Neuron (in vitro differentiated cells): Measurements from ENCODE around the gene UST.
"Not testable (repeated sequence)": the region's sequence is repeated elsewhere in the genome, so short reads cannot be mapped to it uniquely, and the experiment has no call there.

Experiments
- H2AFZ ChIP-seq: one replicate; pipeline ENCODE4 v1.6.1; 2013; ENCODE audit warnings: low read depth, mild to moderate bottlenecking, inconsistent platforms, low read length, moderate library complexity
- H3K27me3 ChIP-seq: one replicate; pipeline ENCODE4 v1.6.1; 2013; ENCODE audit warnings: low read length; ENCODE audit not compliant: insufficient read depth
- H3K36me3 ChIP-seq: one replicate; pipeline ENCODE4 v1.6.1; 2013; ENCODE audit warnings: low read length; ENCODE audit not compliant: insufficient read depth
- H3K4me1 ChIP-seq: one replicate; pipeline ENCODE4 v1.6.1; 2013; ENCODE audit warnings: low read length; ENCODE audit not compliant: insufficient read depth
- H3K4me3 ChIP-seq: 2 replicates; pipeline ENCODE4 v1.5.1; 2013; ENCODE audit warnings: mild to moderate bottlenecking, low read length, moderate library complexity
- H3K9me3 ChIP-seq: one replicate; pipeline ENCODE4 v1.6.1; 2013; ENCODE audit warnings: low read length

The UST gene

DNA sequence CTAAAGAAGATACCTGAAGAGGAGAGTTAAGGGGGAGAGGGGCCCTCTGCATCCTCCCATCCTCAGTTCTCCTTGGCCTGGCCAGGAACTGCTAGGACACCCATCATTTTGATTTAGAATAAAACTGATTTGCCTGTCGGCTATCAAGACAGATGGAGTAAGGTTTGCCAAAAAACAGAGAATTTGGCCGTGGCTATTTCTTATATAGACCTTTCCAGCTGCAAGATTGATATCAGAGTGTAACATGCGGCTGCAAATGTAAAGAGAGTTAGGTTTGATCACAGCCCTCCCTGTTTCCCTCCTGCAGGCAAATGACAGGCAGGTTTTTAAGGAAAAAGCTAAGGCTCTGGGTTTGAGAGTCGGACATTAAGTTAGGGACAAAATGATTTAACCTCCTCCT, 344.1 kb downstream of the UST start:
- no peaks in the 10 kb centered on the region for H3K27me3 ChIP-seq
- no peaks in the 10 kb centered on the region for H3K4me1 ChIP-seq
- H2AFZ ChIP-seq, result no peak overlapping the region
- H3K9me3 ChIP-seq, result no peaks in the 10 kb centered on the region
- H3K4me3 ChIP-seq, result no peak overlapping the region
- H3K36me3 ChIP-seq, result no peaks in the 10 kb centered on the region

DNA sequence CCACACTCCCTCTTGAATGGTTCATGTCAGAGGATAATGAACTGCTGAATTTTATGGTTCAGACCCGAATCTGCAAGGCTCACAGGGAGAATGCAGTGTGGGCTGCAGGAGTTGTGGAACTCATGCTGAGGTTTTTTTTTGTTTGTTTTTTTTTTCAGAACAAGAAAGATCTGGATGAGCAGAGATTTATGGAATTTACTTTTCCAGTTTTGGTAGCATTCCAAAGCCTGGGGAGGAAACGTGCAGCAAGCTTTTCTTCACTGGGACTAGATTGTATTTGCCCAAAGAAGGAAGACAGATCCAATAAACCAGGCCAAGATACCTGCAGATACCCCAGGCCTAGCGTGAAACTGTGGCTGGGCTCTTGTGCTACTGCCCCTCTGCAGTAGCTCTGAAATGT, 346.8 kb downstream of the UST start:
- Histone ChIP-seq H3K4me1 (no peaks in the 10 kb centered on the region), H3K9me3 (no peaks in the 10 kb centered on the region), H2AFZ (no peak overlapping the region), H3K36me3 (no peaks in the 10 kb centered on the region), H3K27me3 (no peaks in the 10 kb centered on the region), H3K4me3 (no peak overlapping the region)

DNA sequence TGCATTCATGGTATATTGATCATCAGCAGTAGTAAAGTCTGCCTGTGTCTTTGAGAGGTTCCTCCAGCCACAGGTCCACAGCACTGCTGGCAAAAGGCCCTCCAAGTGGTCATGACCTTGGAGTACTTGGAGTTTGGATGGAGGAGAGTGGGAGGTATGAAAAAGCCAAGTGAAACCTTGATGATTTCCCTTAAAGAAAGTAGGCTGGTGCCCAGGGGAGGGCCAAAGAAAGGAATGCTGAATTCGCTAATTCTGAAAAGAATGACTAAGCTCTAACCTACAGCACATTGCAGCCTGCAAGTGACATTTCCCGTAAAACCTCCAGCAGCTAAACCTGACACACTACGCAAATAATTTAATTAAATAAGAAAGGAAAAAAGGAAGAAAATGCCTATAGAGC, 347.3 kb downstream of the UST start:
- Histone ChIP-seq H2AFZ (no peak overlapping the region), H3K36me3 (no peaks in the 10 kb centered on the region), H3K9me3 (no peaks in the 10 kb centered on the region), H3K4me1 (no peaks in the 10 kb centered on the region), H3K27me3 (no peaks in the 10 kb centered on the region), H3K4me3 (no peak overlapping the region)

DNA sequence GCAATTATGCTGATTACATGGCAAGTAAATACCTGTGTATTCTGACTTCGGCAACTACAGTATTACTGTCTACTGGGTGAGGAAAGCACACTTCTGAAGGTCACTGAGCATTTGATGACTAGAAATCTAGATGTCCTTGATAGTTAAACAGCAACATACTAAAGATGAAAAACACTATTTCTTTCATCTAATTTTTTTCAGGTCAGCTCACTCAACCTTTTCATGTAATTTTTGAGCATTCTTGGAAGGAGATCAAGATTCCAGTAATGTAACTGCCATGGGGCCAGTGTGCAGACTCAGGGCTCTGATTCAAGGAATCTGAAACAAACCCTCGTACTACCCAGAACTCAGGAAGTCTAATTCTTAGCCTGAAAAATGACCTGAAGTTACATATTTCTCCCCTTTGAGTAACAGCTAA, 348.1 kb downstream of the UST start:
- no peaks in the 10 kb centered on the region for H3K9me3 ChIP-seq
- H3K4me3 ChIP-seq, result no peak overlapping the region
- no peaks in the 10 kb centered on the region for H3K27me3 ChIP-seq
- no peaks in the 10 kb centered on the region for H3K4me1 ChIP-seq
- no peaks in the 10 kb centered on the region for H3K36me3 ChIP-seq
- no peak overlapping the region for H2AFZ ChIP-seq

DNA sequence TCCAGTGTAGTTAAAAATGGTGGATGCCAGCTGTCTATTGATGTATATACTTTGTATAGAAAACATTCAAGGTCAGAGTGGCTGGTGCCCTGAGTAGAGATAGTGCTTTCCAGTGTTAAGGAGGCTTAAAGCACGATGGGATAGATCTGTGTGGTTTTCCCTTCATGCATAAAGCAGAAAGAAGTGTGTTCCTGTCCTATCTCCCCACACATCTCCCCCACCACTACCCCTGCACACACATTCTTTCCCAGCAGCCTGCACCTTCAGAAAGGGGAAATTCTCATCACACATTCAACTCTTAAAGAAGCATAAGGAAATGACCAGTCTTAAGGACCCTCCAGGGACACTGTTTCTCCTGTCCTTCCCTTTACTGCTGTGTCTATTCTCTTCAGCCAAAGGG, 349.0 kb downstream of the UST start:
- no peak overlapping the region for H3K4me3 ChIP-seq
- H3K36me3 ChIP-seq, result no peaks in the 10 kb centered on the region
- no peak overlapping the region for H2AFZ ChIP-seq
- no peaks in the 10 kb centered on the region for H3K9me3 ChIP-seq
- no peaks in the 10 kb centered on the region for H3K27me3 ChIP-seq
- H3K4me1 ChIP-seq, result no peaks in the 10 kb centered on the region

DNA sequence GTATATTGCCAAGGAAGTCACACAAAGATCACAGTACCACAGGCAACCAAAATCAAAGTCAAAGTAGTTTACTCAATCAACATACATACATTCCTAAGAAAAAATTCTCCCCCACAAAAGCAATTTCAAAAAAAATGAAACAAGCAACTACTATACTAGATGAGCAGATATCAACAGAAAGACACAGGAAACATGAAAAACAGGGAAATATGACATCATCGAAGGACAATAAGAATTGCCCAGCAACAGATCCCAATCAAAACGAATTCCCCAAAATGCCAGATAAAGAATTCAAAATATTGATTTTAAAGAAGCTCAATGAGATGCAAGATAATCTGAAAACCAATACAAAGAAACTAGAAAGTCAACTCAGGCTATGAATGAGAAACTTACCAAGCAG, 351.0 kb downstream of the UST start:
- Histone ChIP-seq H3K4me3 (no peak overlapping the region), H3K27me3 (no peaks in the 10 kb centered on the region), H2AFZ (no peak overlapping the region), H3K36me3 (no peaks in the 10 kb centered on the region), H3K4me1 (no peaks in the 10 kb centered on the region), H3K9me3 (no peaks in the 10 kb centered on the region)

DNA sequence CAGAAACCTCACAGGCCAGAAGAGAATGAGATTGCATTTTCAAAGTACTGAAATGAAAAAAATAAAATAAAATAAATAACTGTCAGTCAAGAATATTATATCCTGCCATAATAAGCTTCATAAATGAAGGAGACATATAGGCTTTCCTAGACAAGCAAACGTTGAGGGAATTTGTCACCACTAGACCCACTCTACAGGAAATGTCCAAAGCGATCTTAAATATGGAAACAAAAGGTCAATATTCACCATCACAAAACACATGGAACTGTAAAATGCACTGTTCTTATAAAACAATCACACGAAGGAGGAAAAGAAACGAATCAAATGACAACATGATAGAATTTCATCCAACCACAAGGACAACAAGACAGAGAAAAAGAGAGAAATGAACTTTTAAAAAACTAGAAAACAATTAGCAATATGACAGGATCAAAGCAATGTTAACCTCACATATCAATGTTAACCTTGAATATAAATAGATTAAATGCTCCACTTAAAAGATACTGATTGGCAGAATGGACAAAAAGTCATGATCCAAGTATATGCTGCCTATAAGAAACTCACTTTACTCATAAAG, 352.0 kb downstream of the UST start:
- H3K9me3 ChIP-seq, result no peaks in the 10 kb centered on the region
- no peak overlapping the region for H2AFZ ChIP-seq
- H3K36me3 ChIP-seq, result no peaks in the 10 kb centered on the region
- H3K4me3 ChIP-seq, result no peak overlapping the region
- no peaks in the 10 kb centered on the region for H3K27me3 ChIP-seq
- no peaks in the 10 kb centered on the region for H3K4me1 ChIP-seq

DNA sequence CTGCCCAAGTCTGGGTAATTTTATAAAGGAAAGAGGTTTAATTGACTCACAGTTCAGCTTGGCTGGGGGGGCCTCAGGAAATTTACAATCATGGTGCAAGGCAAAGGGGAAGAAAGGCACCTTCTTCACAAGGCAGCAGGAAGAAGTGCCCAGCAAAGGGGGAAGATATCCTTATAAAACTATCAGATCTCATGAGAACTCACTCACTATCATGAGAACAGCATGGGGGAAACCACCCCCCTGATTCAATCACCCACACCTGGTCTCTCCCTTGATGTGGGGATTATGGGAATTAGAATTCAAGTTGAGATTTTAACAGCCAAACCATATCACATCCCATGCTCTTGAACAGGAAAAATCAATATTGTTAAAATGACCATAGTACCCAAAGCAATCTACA, 355.5 kb downstream of the UST start:
- H3K4me3 ChIP-seq, result no peak overlapping the region
- no peaks in the 10 kb centered on the region for H3K27me3 ChIP-seq
- no peak overlapping the region for H2AFZ ChIP-seq
- no peaks in the 10 kb centered on the region for H3K36me3 ChIP-seq
- H3K4me1 ChIP-seq, result no peaks in the 10 kb centered on the region
- no peaks in the 10 kb centered on the region for H3K9me3 ChIP-seq

DNA sequence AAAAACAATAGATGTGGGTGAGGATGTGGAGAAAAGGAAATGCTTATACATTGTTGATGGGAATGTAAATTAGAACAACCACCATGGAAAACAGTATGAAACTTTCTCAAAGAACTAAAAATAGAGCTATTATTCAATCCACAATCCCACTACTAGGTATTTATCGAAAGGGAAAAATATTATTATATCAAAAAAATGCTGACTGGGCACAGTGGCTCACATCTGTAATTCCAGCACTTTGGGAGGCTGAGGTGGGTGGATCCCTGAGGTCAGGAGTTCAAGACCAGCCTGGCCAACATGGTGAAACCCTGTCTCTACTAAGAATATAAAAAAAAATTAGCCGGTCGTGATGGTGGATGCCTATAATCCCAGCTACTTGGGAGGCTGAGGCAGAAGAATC, 357.1 kb downstream of the UST start:
- H3K27me3 ChIP-seq, result not testable (repeated sequence)

DNA sequence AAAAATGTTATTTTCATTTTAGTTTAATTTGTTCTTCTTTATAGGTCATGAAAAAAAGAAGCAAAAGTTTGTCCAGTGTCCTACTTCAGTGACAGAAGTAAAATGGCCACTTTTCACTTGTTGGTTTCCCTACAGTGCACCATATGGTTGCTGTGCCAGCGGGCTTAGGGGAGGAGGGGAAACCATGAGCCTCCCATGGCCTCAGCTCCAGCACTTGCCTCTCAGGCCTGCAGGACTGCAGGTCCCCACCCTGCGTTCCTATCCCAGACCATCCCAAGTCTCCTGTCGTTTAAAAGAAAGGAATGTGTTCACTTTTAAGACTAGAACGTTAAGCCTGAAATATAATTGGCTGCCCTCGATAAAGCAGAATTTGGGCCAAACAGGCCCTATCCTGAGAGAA, 360.7 kb downstream of the UST start:
- no peaks in the 10 kb centered on the region for H3K9me3 ChIP-seq
- peak overlapping the region; percentile 66 for H2AFZ ChIP-seq
- peaks cover 10% of the 10 kb centered on the region for H3K4me1 ChIP-seq
- H3K36me3 ChIP-seq, result no peaks in the 10 kb centered on the region
- H3K27me3 ChIP-seq, result no peaks in the 10 kb centered on the region
- H3K4me3 ChIP-seq, result no peak overlapping the region

More for the DNA sequence above, 357.1 kb downstream of the UST start:
- not testable (repeated sequence) for H3K4me1 ChIP-seq, H2AFZ ChIP-seq, H3K4me3 ChIP-seq, H3K9me3 ChIP-seq, H3K36me3 ChIP-seq

DNA sequence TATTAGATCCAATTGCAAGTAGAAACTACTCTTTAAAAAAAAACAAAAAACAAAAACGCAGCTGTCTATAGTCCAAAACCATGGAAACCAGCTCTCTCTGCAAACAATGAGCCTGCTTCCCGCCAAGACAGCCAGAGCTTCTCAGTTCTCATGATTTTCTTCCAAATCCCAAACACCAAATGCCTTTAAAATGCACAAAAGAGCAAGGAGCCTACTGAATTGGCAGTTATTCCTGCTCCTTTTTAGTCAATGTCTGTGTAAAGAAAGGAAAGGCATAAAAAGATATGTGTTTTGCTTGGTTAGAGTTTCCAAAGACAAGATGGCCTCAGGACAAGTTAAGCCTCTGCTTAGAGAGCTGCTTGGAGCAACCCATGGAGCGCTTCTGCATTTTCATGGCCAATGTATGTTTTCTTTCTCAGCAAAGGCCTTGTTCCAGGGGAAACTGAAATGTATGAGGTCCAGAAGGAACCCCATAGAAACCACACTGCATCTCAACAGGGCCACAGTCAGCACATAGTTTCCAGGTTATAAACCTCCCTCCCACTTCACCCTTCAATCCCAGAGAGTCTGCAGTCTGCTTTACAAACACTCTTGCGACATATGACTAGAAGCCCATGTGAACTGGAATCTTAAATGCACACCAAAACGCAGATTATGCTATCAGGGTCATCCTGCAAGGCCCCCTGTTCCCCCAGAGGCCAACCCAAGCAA, 361.4 kb downstream of the UST start:
- H3K4me1 ChIP-seq, result peaks cover 10% of the 10 kb centered on the region
- no peaks in the 10 kb centered on the region for H3K27me3 ChIP-seq
- peak overlapping the region; percentile 66 for H2AFZ ChIP-seq
- H3K9me3 ChIP-seq, result peaks cover 3% of the 10 kb centered on the region
- H3K36me3 ChIP-seq, result no peaks in the 10 kb centered on the region
- no peak overlapping the region for H3K4me3 ChIP-seq

DNA sequence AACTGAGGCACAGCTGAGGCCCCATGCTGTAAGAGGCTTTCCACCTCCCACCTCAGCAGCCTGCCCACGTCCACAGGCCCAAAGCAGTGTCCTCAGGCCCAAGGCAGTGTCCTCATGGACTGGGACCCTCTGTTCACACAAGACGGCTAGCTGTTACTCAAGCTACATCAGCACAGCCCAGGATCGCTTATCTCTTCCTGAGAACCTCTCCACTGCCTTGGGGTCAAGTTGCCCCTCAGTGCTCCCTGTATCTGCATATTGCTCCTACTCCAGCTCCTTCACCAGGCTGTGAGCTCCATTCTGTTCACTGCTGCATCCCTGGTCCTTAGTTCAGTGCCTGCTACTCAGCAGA, 361.9 kb downstream of the UST start:
- peaks cover 3% of the 10 kb centered on the region for H3K9me3 ChIP-seq
- H3K36me3 ChIP-seq, result no peaks in the 10 kb centered on the region
- H3K27me3 ChIP-seq, result no peaks in the 10 kb centered on the region
- no peak overlapping the region for H3K4me3 ChIP-seq
- H3K4me1 ChIP-seq, result peaks cover 10% of the 10 kb centered on the region
- peak overlapping the region; percentile 66 for H2AFZ ChIP-seq

DNA sequence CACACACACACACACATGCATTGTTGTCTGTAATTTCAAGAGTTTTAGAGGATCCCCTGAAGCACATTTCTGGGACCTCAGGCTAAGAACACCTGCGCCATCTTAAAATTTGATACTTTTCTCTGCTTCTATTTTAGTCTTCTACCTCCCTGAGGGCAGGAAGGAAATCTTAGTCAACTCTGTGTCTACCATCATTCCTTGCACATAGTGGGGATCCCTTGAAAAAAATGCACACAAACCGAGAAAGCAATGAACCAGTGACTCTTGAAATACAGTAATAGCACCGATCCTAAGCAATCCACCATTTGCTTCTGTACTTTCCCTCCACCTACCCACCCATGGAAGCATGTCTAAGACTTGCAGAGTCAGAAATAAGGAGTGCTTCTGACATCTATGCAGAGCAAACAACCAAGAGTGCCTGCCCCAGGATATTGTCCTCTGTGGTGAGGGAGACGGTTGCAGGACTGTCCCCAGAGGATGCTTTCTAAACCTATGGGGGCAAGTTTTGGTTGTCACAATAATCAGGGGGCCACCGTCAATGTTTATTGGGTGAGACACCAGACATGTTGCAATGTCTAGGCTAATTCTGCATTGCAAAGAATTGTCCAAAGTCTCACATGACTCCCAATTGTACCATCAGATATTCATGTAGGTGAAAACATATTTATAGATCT, 362.7 kb downstream of the UST start:
- Histone ChIP-seq H3K36me3 (no peaks in the 10 kb centered on the region), H3K9me3 (peaks cover 3% of the 10 kb centered on the region)

More for the DNA sequence above, 362.7 kb downstream of the UST start:
- peaks cover 10% of the 10 kb centered on the region for H3K4me1 ChIP-seq
- H3K27me3 ChIP-seq, result no peaks in the 10 kb centered on the region
- H3K4me3 ChIP-seq, result no peak overlapping the region
- H2AFZ ChIP-seq, result no peak overlapping the region
